OCI-LY7 (cell line): ENCODE data around the gene KCNJ12. TPM values are rescaled to one million over a fixed set of nuclear protein-coding genes. Genes with fewer than 3 reads are reported as not detected.
A peak's percentile ranks its signal among the peaks of the same experiment; 100 is the strongest.
"Not testable (repeated sequence)": the region's sequence is repeated elsewhere in the genome, so short reads cannot be mapped to it uniquely, and the experiment has no call there.

ENCODE experiments used
- BruUV-seq: library from RNA; stranded (reverse); fragments of 400-500 nt; replicated peaks from 2 replicates; lab custom pipeline; 2021; lab: Mats Ljungman, UMichigan
- CTCF ChIA-PET: fragments of 300-600 bp; sonication (Branson Sonifier 250); formaldehyde crosslinking; loops from one replicate; lab custom pipeline; 2022; ENCODE audit warnings: antibody characterized with exemption; ENCODE audit not compliant: unreplicated experiment; lab: Charles Lee
- POLR2A ChIA-PET: fragments of 300-600 bp; sonication (Branson Sonifier 250); formaldehyde crosslinking; loops from one replicate; lab custom pipeline; 2022; ENCODE audit warnings: antibody characterized with exemption; lab: Charles Lee
- DNase-seq: peaks from one replicate; pipeline ENCODE4 v3.0.0-alpha.2; 2015; ENCODE audit warnings: low spot score
- H2AFZ ChIP-seq: fragments of 200-600 bp; sonication (generic), shearing (Covaris generic); 2 replicates; pipeline ENCODE4 v1.6.1; 2014; ENCODE audit warnings: mild to moderate bottlenecking, antibody characterized with exemption, low read length, moderate library complexity
- H3K27ac ChIP-seq: fragments of 200-600 bp; sonication (generic); 2 replicates; pipeline ENCODE4 v1.5.1; 2014; ENCODE audit warnings: mixed run types, low read depth, mild to moderate bottlenecking, moderate library complexity, low read length, inconsistent platforms; ENCODE audit not compliant: poor library complexity, severe bottlenecking
- H3K36me3 ChIP-seq: fragments of 200-600 bp; sonication (generic); 2 replicates; pipeline ENCODE4 v1.6.1; 2014; ENCODE audit warnings: mild to moderate bottlenecking, antibody characterized with exemption, low read length, moderate library complexity, mixed read lengths; ENCODE audit not compliant: insufficient read depth
- H3K4me1 ChIP-seq: fragments of 200-600 bp; sonication (generic); 2 replicates; pipeline ENCODE4 v1.5.1; 2014; ENCODE audit warnings: mild to moderate bottlenecking, low read length; ENCODE audit not compliant: insufficient read depth, poor library complexity, severe bottlenecking
- H3K4me2 ChIP-seq: fragments of 200-600 bp; sonication (generic); 2 replicates; pipeline ENCODE4 v1.6.1; 2014; ENCODE audit warnings: mild to moderate bottlenecking, low read length
- H3K4me3 ChIP-seq: fragments of 200-600 bp; sonication (generic); 2 replicates; pipeline ENCODE4 v1.5.1; 2014; ENCODE audit warnings: mild to moderate bottlenecking, low read depth, low read length; ENCODE audit not compliant: poor library complexity, severe bottlenecking
- H3K79me2 ChIP-seq: fragments of 200-600 bp; sonication (generic); 2 replicates; pipeline ENCODE4 v1.6.1; 2016; ENCODE audit warnings: low read depth, mild to moderate bottlenecking, low read length, moderate library complexity, mixed read lengths; ENCODE audit not compliant: insufficient read depth
- H3K9me2 ChIP-seq: fragments of 200-600 bp; sonication (generic); 2 replicates; pipeline ENCODE4 v1.6.1; 2016; ENCODE audit warnings: mild to moderate bottlenecking, low read length, mixed read lengths; ENCODE audit not compliant: insufficient read depth
- H3K9me3 ChIP-seq: fragments of 200-600 bp; sonication (generic); 2 replicates; pipeline ENCODE4 v1.6.1; 2014; ENCODE audit warnings: mild to moderate bottlenecking, mixed run types, low read length, mixed read lengths
- H4K20me1 ChIP-seq: fragments of 200-600 bp; sonication (generic); 2 replicates; pipeline ENCODE4 v1.6.1; 2014; ENCODE audit warnings: mild to moderate bottlenecking, antibody characterized with exemption, low read length, moderate library complexity, mixed read lengths; ENCODE audit not compliant: insufficient read depth
- EZH2phosphoT487 ChIP-seq: fragments of 200-600 bp; sonication (generic); IDR thresholded peaks from 2 replicates; pipeline ENCODE4 v1.6.1; 2018; ENCODE audit warnings: low read depth, borderline replicate concordance, mild to moderate bottlenecking, mixed run types, antibody characterized with exemption, low read length, moderate library complexity, mixed read lengths
- intact Hi-C: fragments of 100-400 bp; cut with micrococcal nuclease; formaldehyde crosslinking; loops from one replicate; pipeline ENCODE4 v1.10.0; 2022; ENCODE audit not compliant: unreplicated experiment
- total RNA-seq, 2 experiments: library from RNA; depleted of rRNA in 1 of 2; stranded (reverse); fragments of >200 nt in 1 of 2; shearing (Covaris generic) in 1 of 2; gene quantifications; 2 replicates each; pipeline ENCODE4 v1.2.3, GENCODE V29; 2014 to 2022
- TF ChIP-seq, protein P1 (sequence below): fragments of 200-600 bp; sonication (generic); conservative IDR thresholded peaks from 2 replicates; pipeline ENCODE4 v1.5.1; 2014; ENCODE audit warnings: mild to moderate bottlenecking, antibody characterized with exemption, low read length, moderate library complexity, mixed read lengths

Gene KCNJ12
- total RNA-seq, 2 experiments from 2014 or later = 0.16 to 0.17 TPM

DNA sequence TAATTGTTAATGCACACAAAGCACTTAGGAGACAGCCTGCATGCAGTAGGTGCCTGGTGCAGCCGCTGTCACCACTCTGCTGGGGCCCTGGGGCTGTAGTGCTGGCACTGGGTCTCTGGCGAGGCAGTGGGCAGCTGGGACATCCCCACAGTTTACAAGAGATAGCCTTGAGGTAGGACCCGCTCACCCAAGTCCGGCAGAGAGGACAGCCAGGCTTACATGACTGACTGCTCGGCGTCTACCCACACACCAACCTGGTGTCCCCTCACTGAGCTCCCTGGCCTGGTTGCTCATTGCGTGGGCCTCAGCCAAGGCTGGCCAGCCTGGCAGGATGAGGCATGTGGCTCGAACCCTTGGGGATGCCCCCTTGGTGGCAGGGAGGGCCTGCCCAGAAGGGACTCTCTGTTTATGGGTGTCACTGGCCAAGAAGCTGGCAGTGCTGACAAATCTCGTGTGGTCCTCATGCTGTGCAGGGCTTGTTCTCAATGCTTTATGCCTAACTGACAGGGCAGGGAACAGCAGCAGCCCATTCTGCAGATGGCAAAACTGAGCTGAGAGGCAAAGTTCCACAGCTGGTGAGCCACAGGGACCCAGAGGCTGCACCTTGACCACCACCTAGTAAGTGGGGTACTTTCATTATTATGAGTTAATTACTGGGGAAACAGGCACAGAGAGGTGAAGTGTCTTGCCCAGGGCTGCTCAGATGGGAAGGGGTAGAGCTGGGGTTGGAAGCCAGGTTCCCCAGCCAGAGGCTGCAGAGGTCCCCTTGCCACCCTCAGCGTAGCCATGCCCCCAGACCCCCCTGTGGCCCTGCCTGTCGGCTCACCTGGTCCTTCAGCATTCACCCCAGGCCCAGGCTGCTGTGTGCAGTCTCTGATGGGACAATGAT, 32.9 kb upstream of the KCNJ12 start:
- peaks cover 21% of the 10 kb centered on the region for H3K4me1 ChIP-seq
- BruUV-seq, H3K36me3 ChIP-seq, DNase-seq, POLR2A ChIA-PET, H4K20me1 ChIP-seq, H3K27ac ChIP-seq, intact Hi-C loops, H3K4me3 ChIP-seq, CTCF ChIA-PET, H3K9me3 ChIP-seq, H3K9me2 ChIP-seq, H3K4me2 ChIP-seq, H3K79me2 ChIP-seq, H2AFZ ChIP-seq: not testable (repeated sequence)

DNA sequence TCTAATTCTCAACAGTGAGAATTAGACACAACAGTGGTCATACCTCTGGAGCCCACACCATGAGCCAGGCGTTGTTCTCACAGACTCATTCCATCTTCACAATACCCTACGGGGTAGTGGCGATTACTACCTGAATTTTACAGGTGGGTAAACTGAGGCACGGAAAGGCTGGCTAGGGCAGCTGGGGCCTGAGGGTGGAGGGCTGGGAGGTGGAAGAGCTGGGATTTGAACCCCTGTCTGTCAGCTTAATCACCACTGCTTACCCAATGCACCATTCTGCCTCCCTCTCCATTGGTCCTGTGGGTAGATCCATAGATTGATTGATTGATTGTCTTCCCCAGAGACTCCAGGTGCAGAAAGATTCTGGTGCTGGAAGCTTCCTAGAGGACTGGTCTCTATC, 31.4 kb upstream of the KCNJ12 start:
- H3K27ac ChIP-seq = peak overlapping the region; percentile 41
- H3K4me1 ChIP-seq = peaks cover 36% of the 10 kb centered on the region
- H3K9me3 ChIP-seq, H4K20me1 ChIP-seq, BruUV-seq, H3K9me2 ChIP-seq, H3K36me3 ChIP-seq, DNase-seq, intact Hi-C loops, H3K79me2 ChIP-seq, CTCF ChIA-PET, POLR2A ChIA-PET: not testable (repeated sequence)
- H3K4me2 ChIP-seq = peak overlapping the region; percentile 55
- peak overlapping the region; percentile 46; the same call in 1 of the 2 replicates for H2AFZ ChIP-seq
- peak overlapping the region; percentile 24 for H3K4me3 ChIP-seq

DNA sequence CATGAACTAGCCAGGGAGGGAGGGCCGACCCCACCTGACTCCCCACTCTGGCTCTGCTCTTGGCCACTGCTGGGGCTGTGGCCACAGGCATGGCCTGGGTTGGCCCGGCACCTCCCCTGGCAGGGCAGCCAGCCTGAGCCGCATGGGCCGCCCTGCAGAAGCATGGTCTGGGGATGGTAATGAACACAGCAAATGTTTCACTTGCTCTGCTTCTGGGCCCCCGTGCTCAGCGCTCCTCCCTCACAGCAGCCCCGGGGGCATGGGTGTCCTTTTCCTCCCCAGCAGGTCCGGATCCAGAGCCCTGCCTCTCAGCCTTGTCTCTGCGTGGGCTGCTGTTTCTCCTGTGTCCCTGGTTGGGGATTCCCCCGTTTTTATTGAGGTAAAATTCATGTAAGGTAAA, 30.9 kb upstream of the KCNJ12 start:
- Histone ChIP-seq H3K4me2 (peak overlapping the region; percentile 55), H2AFZ (peak overlapping the region; percentile 46; the same call in 1 of the 2 replicates), H3K4me3 (peak overlapping the region; percentile 24), H4K20me1 (no peaks in the 10 kb centered on the region), H3K79me2 (no peaks in the 10 kb centered on the region), H3K9me2 (no peaks in the 10 kb centered on the region), H3K36me3 (no peaks in the 10 kb centered on the region), H3K9me3 (no peaks in the 10 kb centered on the region), H3K4me1 (peaks cover 39% of the 10 kb centered on the region), H3K27ac (peak overlapping the region; percentile 41)
- BruUV-seq = no TSS peak
- ChIA-PET POLR2A (interaction anchor here (0.7 kb wide), 1 partner anchor 67 kb away, joined by 4 read pairs; no protein-coding TSS in a partner anchor), CTCF (no interaction called here)
- intact Hi-C loops = no loop called here
- no peak for TF ChIP-seq EZH2phosphoT487
- TF ChIP-seq, protein P1, sequence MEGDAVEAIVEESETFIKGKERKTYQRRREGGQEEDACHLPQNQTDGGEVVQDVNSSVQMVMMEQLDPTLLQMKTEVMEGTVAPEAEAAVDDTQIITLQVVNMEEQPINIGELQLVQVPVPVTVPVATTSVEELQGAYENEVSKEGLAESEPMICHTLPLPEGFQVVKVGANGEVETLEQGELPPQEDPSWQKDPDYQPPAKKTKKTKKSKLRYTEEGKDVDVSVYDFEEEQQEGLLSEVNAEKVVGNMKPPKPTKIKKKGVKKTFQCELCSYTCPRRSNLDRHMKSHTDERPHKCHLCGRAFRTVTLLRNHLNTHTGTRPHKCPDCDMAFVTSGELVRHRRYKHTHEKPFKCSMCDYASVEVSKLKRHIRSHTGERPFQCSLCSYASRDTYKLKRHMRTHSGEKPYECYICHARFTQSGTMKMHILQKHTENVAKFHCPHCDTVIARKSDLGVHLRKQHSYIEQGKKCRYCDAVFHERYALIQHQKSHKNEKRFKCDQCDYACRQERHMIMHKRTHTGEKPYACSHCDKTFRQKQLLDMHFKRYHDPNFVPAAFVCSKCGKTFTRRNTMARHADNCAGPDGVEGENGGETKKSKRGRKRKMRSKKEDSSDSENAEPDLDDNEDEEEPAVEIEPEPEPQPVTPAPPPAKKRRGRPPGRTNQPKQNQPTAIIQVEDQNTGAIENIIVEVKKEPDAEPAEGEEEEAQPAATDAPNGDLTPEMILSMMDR = no peak
- peak; percentile 41 for DNase-seq

DNA sequence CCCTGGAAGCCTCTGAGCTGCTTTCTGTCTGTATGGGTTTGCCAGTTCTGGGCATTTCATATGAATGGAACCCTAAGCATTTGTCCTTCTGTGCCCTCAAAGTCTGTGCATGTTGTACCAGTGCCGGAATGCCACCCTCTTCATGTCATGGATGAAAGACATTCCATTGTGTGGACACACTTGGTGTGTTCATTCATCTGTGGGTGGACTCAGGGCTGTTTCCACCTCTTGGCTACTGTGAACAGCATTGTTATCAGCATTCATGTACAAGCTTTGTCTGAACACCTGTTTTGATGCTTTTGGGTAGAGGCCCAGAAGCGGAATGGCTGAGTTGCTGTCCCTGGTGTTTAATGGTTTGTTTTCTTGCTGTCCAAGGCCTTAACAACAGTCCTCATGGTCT, 30.1 kb upstream of the KCNJ12 start:
- H3K36me3 ChIP-seq, H3K9me3 ChIP-seq, H3K4me3 ChIP-seq, CTCF ChIA-PET, H3K4me2 ChIP-seq, H4K20me1 ChIP-seq, H3K79me2 ChIP-seq, H3K9me2 ChIP-seq, H2AFZ ChIP-seq, DNase-seq, BruUV-seq, H3K27ac ChIP-seq, intact Hi-C loops: not testable (repeated sequence)
- peaks cover 47% of the 10 kb centered on the region for H3K4me1 ChIP-seq
- POLR2A ChIA-PET = interaction anchor here (0.7 kb wide), 1 partner anchor 68 kb away, joined by 4 read pairs; no protein-coding TSS in a partner anchor

DNA sequence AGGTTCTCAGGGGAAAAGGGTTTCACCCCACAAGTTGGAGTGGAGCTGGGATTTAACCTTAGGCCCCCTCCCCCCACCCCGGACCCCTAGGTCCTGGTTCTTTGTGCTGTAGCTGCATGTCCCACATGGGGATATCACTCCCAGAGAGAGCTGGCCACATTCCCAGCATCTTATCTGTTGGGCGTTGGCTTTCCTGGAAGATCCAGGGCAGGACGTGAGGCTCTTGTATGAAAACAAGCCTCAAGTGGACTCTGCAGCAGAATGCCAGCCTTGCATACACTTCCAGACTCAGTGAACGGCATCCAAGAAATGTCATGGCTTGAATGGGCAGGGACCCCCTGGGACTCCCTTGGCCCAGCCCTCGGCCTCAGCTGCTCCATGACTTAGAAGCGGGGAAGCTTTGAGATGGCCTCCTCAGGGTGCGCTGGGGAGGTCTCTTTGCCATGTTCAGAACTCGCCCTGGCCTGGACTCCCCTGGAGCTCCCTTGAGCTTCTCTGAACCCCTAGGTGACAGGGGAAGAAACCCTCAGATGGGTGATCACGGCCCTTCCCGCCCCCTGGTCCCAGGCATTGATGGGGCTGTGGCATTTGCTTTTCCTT, 29.4 kb upstream of the KCNJ12 start:
- H3K9me2 ChIP-seq, H3K9me3 ChIP-seq, H2AFZ ChIP-seq, POLR2A ChIA-PET, H4K20me1 ChIP-seq, BruUV-seq, H3K27ac ChIP-seq, H3K4me3 ChIP-seq, H3K36me3 ChIP-seq, DNase-seq, H3K79me2 ChIP-seq, intact Hi-C loops, CTCF ChIA-PET, H3K4me2 ChIP-seq: not testable (repeated sequence)
- H3K4me1 ChIP-seq = peaks cover 53% of the 10 kb centered on the region
